GM23248 (cell line): ENCODE results near the gene DDX3X.

Source experiments
- EZH2 ChIP-seq: fragments of 200-600 bp; sonication (generic); IDR thresholded peaks from 2 replicates; pipeline ENCODE4 v1.6.1; 2018; ENCODE audit warnings: antibody characterized with exemption, mild to moderate bottlenecking; ENCODE audit not compliant: insufficient read depth, poor library complexity, severe bottlenecking
- EZH2phosphoT487 ChIP-seq: fragments of 200-600 bp; sonication (generic); IDR thresholded peaks from 2 replicates; pipeline ENCODE4 v1.6.1; 2018; ENCODE audit warnings: antibody characterized with exemption, moderate library complexity, mild to moderate bottlenecking, low read depth; ENCODE audit not compliant: insufficient read depth

DNA sequence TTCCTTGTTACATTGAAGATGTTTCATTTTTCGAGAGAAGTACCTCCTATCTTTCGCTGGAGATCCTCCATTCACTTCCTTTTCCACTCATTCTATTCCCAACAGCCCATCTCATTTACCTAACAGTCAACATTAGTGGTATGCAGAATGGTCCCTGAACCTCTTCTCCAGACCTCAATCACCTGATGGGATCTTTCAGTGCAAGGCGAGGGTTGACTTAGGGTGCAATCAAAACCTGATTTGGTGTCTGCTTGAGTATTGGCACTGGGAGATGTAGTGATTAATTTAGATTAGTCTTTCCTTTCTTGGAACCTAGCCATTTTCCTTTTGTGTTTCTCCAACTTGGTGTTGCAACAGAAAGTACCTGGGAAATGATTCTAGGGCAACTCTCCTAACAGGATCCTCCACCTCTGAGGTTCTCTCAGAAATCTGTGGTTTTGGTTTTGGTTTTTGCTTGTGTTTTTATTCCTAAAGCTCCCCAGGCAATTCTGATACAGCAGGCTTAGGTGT is 18.4 kb downstream of the DDX3X start:
- TF ChIP-seq EZH2phosphoT487, result no peak
- TF ChIP-seq EZH2, result no peak
